Ishikawa (cell line): ENCODE data around the gene GALNTL6.

ENCODE experiments used
- CEBPB ChIP-seq: IDR thresholded peaks from 2 replicates; pipeline ENCODE4 v1.6.1; 2012
- CREB1 ChIP-seq: IDR thresholded peaks from 2 replicates; pipeline ENCODE4 v1.6.1; 2012; ENCODE audit warnings: low read depth
- EGR1 ChIP-seq: IDR thresholded peaks from 2 replicates; pipeline ENCODE4 v1.6.1; 2012
- EP300 ChIP-seq: IDR thresholded peaks from 2 replicates; pipeline ENCODE4 v1.6.1; 2012; ENCODE audit warnings: borderline replicate concordance
- FOXM1 ChIP-seq: IDR thresholded peaks from 2 replicates; pipeline ENCODE4 v1.6.1; 2012; ENCODE audit warnings: low read depth, borderline replicate concordance
- NFIC ChIP-seq: IDR thresholded peaks from 2 replicates; pipeline ENCODE4 v1.6.1; 2012
- RAD21 ChIP-seq: IDR thresholded peaks from 2 replicates; pipeline ENCODE4 v1.6.1; 2012; ENCODE audit warnings: low read depth
- TAF1 ChIP-seq: IDR thresholded peaks from 2 replicates; pipeline ENCODE4 v1.6.1; 2012; ENCODE audit warnings: low read depth, mild to moderate bottlenecking
- TCF12 ChIP-seq: IDR thresholded peaks from 2 replicates; pipeline ENCODE4 v1.6.1; 2012; ENCODE audit warnings: low read depth
- TEAD4 ChIP-seq: IDR thresholded peaks from 2 replicates; pipeline ENCODE4 v1.6.1; 2012
- YY1 ChIP-seq: IDR thresholded peaks from 2 replicates; pipeline ENCODE4 v1.6.1; 2012; ENCODE audit warnings: low read depth
- ZBTB7A ChIP-seq: IDR thresholded peaks from 2 replicates; pipeline ENCODE4 v1.6.1; 2012; ENCODE audit warnings: low read depth
- TF ChIP-seq, protein P1 (sequence below): IDR thresholded peaks from 2 replicates; pipeline ENCODE4 v1.6.1; 2012
- TF ChIP-seq, protein P2 (sequence below): IDR thresholded peaks from 2 replicates; pipeline ENCODE4 v1.6.1; 2012; ENCODE audit warnings: low read depth, mild to moderate bottlenecking
- TF ChIP-seq, protein P3 (sequence below): IDR thresholded peaks from 2 replicates; pipeline ENCODE4 v1.6.1; 2012

Gene GALNTL6

DNA sequence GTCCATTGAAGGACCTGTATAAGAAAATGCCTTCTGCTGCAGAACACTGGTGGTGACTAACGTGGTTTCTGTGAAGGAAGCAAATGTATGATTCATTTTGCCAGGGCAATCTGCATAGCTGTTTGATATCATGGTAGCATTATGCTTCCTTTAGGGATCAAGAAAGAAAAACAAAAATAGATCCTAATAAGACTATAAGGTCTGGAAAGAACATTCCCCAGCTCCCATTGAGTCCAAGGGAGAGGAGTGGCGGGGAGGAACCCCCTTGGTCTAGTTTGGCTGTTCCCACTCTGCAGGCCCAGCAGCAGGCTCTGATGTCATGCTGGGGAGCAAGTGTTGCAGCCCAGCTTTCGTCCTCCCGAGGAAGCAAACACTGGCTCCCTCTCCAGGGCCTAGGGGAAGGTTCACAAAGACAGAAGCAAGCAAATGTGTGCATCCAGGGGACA lies 1200.9 kb downstream of the GALNTL6 start:
- TF ChIP-seq RAD21: peak; percentile 37
- TF ChIP-seq, protein P1, sequence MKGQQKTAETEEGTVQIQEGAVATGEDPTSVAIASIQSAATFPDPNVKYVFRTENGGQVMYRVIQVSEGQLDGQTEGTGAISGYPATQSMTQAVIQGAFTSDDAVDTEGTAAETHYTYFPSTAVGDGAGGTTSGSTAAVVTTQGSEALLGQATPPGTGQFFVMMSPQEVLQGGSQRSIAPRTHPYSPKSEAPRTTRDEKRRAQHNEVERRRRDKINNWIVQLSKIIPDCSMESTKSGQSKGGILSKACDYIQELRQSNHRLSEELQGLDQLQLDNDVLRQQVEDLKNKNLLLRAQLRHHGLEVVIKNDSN: no peak

DNA sequence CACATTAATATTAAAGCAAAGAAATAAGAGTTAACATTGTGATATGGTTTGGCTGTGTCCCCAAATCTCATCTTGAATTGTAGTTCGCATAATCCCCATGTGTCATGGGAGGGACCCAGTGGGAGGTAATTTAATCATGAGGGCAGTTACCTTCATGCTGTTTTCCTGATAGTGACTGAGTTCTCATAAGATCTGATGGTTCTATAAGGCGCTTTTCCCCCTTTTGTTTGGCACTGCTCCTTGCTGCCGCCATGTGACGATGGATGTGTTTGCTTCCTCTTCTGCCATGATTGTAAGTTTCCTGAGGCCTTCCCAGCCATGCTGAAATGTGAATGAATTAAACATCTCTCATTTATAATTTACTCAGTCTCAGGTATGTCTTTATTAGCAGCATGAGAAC lies 1201.6 kb downstream of the GALNTL6 start:
- TF ChIP-seq, protein P2, sequence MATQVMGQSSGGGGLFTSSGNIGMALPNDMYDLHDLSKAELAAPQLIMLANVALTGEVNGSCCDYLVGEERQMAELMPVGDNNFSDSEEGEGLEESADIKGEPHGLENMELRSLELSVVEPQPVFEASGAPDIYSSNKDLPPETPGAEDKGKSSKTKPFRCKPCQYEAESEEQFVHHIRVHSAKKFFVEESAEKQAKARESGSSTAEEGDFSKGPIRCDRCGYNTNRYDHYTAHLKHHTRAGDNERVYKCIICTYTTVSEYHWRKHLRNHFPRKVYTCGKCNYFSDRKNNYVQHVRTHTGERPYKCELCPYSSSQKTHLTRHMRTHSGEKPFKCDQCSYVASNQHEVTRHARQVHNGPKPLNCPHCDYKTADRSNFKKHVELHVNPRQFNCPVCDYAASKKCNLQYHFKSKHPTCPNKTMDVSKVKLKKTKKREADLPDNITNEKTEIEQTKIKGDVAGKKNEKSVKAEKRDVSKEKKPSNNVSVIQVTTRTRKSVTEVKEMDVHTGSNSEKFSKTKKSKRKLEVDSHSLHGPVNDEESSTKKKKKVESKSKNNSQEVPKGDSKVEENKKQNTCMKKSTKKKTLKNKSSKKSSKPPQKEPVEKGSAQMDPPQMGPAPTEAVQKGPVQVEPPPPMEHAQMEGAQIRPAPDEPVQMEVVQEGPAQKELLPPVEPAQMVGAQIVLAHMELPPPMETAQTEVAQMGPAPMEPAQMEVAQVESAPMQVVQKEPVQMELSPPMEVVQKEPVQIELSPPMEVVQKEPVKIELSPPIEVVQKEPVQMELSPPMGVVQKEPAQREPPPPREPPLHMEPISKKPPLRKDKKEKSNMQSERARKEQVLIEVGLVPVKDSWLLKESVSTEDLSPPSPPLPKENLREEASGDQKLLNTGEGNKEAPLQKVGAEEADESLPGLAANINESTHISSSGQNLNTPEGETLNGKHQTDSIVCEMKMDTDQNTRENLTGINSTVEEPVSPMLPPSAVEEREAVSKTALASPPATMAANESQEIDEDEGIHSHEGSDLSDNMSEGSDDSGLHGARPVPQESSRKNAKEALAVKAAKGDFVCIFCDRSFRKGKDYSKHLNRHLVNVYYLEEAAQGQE: no peak
- TF ChIP-seq, protein P3, sequence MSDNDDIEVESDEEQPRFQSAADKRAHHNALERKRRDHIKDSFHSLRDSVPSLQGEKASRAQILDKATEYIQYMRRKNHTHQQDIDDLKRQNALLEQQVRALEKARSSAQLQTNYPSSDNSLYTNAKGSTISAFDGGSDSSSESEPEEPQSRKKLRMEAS: no peak
- TF ChIP-seq TAF1 (no peak), YY1 (no peak), TCF12 (no peak), NFIC (no peak), EP300 (no peak), EGR1 (no peak), ZBTB7A (no peak), TEAD4 (no peak), RAD21 (no peak), CEBPB (no peak), FOXM1 (no peak), CREB1 (no peak)
- TF ChIP-seq, protein P1: no peak

DNA sequence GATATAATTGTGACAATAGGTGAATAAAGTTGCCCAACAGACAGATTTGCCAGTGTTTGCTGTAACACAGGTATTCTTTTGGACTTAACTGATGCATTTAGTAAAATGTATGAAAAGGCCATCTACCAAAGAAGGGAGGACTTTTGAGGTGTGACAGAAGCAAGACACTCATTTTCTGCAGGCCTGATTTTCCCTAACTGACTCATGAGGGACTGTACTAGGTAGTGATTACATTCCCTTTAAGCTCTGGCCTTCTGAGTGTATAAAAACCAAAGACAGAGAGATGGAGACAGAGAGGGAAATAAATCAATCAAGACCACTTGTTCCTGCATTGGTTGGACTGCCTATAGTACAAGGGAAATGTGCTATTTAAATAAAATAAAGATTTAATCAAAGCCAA lies 1204.6 kb downstream of the GALNTL6 start:
- no peak for TF ChIP-seq TCF12

DNA sequence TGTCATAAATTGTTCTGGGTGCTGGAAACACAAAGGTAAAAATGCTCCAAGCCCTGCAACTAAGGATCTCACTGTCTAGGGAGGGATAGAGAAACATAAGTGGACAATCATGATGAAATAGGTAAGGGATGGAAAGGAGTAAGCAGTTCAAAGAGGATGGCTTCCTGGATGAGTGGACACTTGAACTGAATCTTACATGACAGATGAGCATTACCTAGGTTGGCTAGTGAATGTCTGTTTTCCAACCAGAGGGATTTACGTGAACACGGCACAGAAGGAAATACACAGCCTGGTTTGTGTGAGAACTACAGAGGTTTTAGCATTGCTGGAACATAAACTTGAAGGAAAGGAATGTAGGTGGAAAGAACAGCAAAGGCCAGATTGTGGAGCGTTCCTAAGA lies 1205.2 kb downstream of the GALNTL6 start:
- TF ChIP-seq YY1 (no peak), FOXM1 (no peak), TAF1 (no peak), CREB1 (no peak), EGR1 (no peak), NFIC (no peak), RAD21 (no peak)
- TF ChIP-seq, protein P2: no peak

DNA sequence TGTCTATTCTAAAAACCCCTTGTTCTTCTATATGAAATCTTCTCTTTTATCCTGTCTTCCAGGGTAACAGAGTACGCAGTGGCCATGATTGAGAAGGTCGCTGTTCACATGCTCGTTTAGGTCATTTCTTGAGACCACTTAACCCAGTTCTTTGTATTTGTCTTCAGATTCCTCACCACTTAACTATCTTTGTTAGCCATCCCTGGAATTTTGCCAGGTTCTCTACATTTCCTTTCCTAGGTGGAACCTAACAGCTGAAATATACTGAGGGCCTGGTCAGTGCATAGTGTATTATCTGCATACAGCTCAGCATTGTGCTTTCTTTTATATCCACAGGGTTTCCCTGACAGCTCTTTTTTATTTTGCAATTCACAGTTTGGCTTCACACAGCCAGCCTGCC lies 1206.5 kb downstream of the GALNTL6 start:
- TF ChIP-seq ZBTB7A: no peak
- TF ChIP-seq TCF12: no peak
- no peak for TF ChIP-seq EGR1
- TF ChIP-seq TEAD4: no peak

DNA sequence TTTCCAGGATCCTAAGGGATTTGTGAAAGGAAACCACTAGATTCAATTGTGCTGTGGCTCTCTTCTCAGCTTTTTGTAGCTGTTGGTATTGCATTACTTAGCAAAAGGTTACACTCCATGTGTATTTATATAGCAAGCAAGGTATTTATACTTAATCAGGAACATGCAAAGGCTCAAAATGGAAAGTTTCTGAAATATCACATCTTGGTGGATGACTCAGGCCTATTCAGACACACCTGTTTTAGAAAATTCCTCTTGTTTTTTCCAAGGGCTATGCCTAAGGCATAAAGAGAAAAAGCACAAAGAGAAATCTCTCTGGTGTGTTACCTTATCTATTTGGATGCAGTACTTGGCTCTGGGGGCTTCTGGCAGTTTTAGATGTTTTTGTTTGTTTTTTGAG lies 1211.0 kb downstream of the GALNTL6 start:
- TF ChIP-seq, protein P2: no peak
- TF ChIP-seq YY1 (no peak), TAF1 (no peak), EP300 (no peak), CREB1 (no peak), RAD21 (no peak), FOXM1 (no peak), CEBPB (no peak), TCF12 (no peak), NFIC (no peak), ZBTB7A (no peak), TEAD4 (no peak), EGR1 (no peak)
- TF ChIP-seq, protein P3: no peak
- TF ChIP-seq, protein P1: no peak
